ENCODE data around the gene ATP5MC3. TPM values are rescaled to one million over a fixed set of nuclear protein-coding genes. Genes with fewer than 3 reads are reported as not detected.

The ATP5MC3 gene
- total and polyA plus RNA-seq, 2 of the 13 experiments (the other 11 are each of a cell fraction or from before 2014, with no cell fraction given) = 676 to 1,007 TPM

- TF ChIP-seq ZNF614 (CRISPR knock-in tag; IDR thresholded peaks at IDR 0.05; ENCODE audit: borderline replicate concordance) (peak; percentile 11; the same call in 1 of the 2 replicates), MTA3 (CRISPR knock-in tag; IDR thresholded peaks at IDR 0.05) (no peak), ATF7-NPFF (CRISPR knock-in tag; IDR thresholded peaks at IDR 0.05; ENCODE audit: low read depth) (peak; percentile 49), SNAPC5 (CRISPR knock-in tag; IDR thresholded peaks at IDR 0.05; ENCODE audit: borderline replicate concordance) (no peak), ZNF777 (CRISPR knock-in tag; IDR thresholded peaks at IDR 0.05) (peak; percentile 69; the same call in 1 of the 2 replicates), MTF2 (CRISPR knock-in tag; IDR thresholded peaks at IDR 0.05; ENCODE audit: borderline replicate concordance) (no peak), ZNF569 (CRISPR knock-in tag; IDR thresholded peaks at IDR 0.05; ENCODE audit: borderline replicate concordance) (no peak), ZBTB3 (CRISPR knock-in tag; IDR thresholded peaks at IDR 0.05; ENCODE audit: borderline replicate concordance, low read depth) (peak; percentile 93), ZNF264 (CRISPR knock-in tag; IDR thresholded peaks at IDR 0.05) (peak; percentile 67; the same call in 1 of the 2 replicates), DPF2 (CRISPR knock-in tag; IDR thresholded peaks at IDR 0.05; ENCODE audit: borderline replicate concordance, low read depth) (no peak), NFKBIZ (CRISPR knock-in tag; IDR thresholded peaks at IDR 0.05) (peak; percentile 79; the same call in 1 of the 2 replicates), THAP8 (CRISPR knock-in tag; IDR thresholded peaks at IDR 0.05; ENCODE audit: borderline replicate concordance) (no peak; the same call in none of the 2 replicates), YY1 (IDR thresholded peaks at IDR 0.05; ENCODE audit: insufficient read depth, insufficient replicate concordance, low read depth, low read length) (peak; percentile 65), PHF5A (CRISPR knock-in tag; IDR thresholded peaks at IDR 0.05; ENCODE audit: low read depth, unreplicated experiment) (peak; percentile 17), BHLHE40 (IDR thresholded peaks at IDR 0.05; ENCODE audit: low read length) (0 out of 2 replicates have a peak, but pooled peaks have one; percentile 23), ZNF382 (CRISPR knock-in tag; IDR thresholded peaks at IDR 0.05; ENCODE audit: borderline replicate concordance) (no peak), TFDP1 (CRISPR knock-in tag; IDR thresholded peaks at IDR 0.05; ENCODE audit: borderline replicate concordance) (peak; percentile 64), RARG (CRISPR knock-in tag; IDR thresholded peaks at IDR 0.05; ENCODE audit: low read depth) (peak; percentile 79; the same call in 1 of the 2 replicates), ATF1 (CRISPR knock-in tag; IDR thresholded peaks at IDR 0.05) (peak; percentile 51; the same call in 1 of the 2 replicates)
Measured at GRCh38 chr2:175167792-175168563, 13.5 kb downstream of the ATP5MC3 start, which contains the start of gene ATF2 (continued).
